ENCODE data around the gene ABCB11.
"Not testable (repeated sequence)": the region's sequence is repeated elsewhere in the genome, so short reads cannot be mapped to it uniquely, and the experiment has no call there.

ABCB11 gene

DNA sequence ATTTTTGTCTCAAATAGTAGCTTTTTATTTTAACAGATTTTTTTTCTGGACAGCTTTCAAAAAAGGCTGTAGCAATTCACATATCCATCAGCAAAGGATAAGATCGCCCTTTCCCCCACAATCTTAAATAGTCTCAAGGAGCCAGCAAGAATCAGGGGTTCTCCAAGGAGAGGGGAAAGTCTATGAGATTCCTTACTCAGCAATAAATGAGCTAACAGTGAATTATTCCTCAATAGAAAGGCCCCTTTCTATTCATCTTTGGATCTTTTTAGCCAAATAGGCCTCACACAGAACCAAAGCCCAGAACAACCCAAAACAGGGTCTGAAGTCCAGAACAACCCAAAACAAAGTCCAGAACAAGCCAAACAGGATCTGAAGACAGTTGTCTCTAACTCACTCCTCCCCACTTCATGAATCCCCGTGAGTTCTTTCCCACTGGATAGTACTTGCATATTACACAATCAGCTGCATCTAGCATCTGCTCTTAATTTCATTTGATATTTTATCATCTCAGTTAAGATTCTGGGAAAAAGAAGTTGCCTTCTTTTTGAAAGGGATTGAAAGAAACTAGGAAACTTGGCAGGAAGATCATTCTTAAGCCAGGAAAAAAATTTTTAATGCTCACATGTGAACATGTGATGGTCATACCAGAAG is 34.9 kb upstream of the ABCB11 start:
- no peaks in the 10 kb centered on the region for H3K79me2 ChIP-seq (ENCODE audit: low read length)
- H3K36me3 ChIP-seq (replicated peaks; ENCODE audit: low read depth, low read length), result no peaks in the 10 kb centered on the region
- no peak overlapping the region for H3K4me3 ChIP-seq (ENCODE audit: low read length)
- H3K9ac ChIP-seq (ENCODE audit: low read length), result no peak overlapping the region
- H4K20me1 ChIP-seq (ENCODE audit: insufficient read depth, low read length), result no peaks in the 10 kb centered on the region
- TF ChIP-seq, protein P1, sequence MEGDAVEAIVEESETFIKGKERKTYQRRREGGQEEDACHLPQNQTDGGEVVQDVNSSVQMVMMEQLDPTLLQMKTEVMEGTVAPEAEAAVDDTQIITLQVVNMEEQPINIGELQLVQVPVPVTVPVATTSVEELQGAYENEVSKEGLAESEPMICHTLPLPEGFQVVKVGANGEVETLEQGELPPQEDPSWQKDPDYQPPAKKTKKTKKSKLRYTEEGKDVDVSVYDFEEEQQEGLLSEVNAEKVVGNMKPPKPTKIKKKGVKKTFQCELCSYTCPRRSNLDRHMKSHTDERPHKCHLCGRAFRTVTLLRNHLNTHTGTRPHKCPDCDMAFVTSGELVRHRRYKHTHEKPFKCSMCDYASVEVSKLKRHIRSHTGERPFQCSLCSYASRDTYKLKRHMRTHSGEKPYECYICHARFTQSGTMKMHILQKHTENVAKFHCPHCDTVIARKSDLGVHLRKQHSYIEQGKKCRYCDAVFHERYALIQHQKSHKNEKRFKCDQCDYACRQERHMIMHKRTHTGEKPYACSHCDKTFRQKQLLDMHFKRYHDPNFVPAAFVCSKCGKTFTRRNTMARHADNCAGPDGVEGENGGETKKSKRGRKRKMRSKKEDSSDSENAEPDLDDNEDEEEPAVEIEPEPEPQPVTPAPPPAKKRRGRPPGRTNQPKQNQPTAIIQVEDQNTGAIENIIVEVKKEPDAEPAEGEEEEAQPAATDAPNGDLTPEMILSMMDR (IDR thresholded peaks at IDR 0.05; ENCODE audit: low read depth, low read length), result no peak
- no peak for TF ChIP-seq EZH2phosphoT487 (IDR thresholded peaks at IDR 0.05; ENCODE audit: low read depth)
- H3K4me2 ChIP-seq (ENCODE audit: low read length), result no peak overlapping the region
- peaks cover 6% of the 10 kb centered on the region; the same call in 1 of the 2 replicates for H3K4me1 ChIP-seq (ENCODE audit: low read length)
- no peaks in the 10 kb centered on the region for H3K9me3 ChIP-seq (ENCODE audit: insufficient read depth, low read length)
- no peak overlapping the region for H3K27ac ChIP-seq (ENCODE audit: low read length)
- no peaks in the 10 kb centered on the region for H3K27me3 ChIP-seq (ENCODE audit: low read depth, low read length)
- H2AFZ ChIP-seq (ENCODE audit: low read depth, low read length), result no peak overlapping the region

DNA sequence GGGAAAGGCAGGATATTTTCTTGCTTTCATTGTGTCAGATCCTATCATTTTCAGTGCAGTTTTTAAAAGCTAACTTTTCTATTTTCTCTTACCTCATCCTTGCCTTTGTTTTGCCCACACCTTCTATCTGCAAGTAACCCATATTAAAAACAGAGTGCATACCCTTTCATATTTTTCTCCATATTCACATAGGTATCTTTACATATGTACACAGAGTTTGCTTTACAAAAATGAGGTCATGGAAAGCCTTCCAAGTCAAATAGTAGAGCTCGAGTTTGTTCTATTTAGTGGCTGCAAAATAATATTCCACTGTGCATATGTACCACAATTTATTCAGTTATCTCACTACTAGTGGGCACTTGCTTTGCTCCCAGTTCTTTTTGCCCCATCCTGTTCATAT is 34.3 kb upstream of the ABCB11 start:
- H3K79me2 ChIP-seq (ENCODE audit: low read length), result no peaks in the 10 kb centered on the region
- no peak overlapping the region for H2AFZ ChIP-seq (ENCODE audit: low read depth, low read length)
- no peak overlapping the region for H3K9ac ChIP-seq (ENCODE audit: low read length)
- H3K27me3 ChIP-seq (ENCODE audit: low read depth, low read length), result no peaks in the 10 kb centered on the region
- no peak overlapping the region for H3K4me2 ChIP-seq (ENCODE audit: low read length)
- no peaks in the 10 kb centered on the region for H4K20me1 ChIP-seq (ENCODE audit: insufficient read depth, low read length)
- peaks cover 6% of the 10 kb centered on the region; the same call in 1 of the 2 replicates for H3K4me1 ChIP-seq (ENCODE audit: low read length)
- H3K36me3 ChIP-seq (replicated peaks; ENCODE audit: low read depth, low read length), result no peaks in the 10 kb centered on the region
- no peak overlapping the region for H3K27ac ChIP-seq (ENCODE audit: low read length)
- TF ChIP-seq, protein P1 (IDR thresholded peaks at IDR 0.05; ENCODE audit: low read depth, low read length), result no peak
- no peak for TF ChIP-seq EZH2phosphoT487 (IDR thresholded peaks at IDR 0.05; ENCODE audit: low read depth)
- H3K9me3 ChIP-seq (ENCODE audit: insufficient read depth, low read length), result no peaks in the 10 kb centered on the region
- no peak overlapping the region for H3K4me3 ChIP-seq (ENCODE audit: low read length)

DNA sequence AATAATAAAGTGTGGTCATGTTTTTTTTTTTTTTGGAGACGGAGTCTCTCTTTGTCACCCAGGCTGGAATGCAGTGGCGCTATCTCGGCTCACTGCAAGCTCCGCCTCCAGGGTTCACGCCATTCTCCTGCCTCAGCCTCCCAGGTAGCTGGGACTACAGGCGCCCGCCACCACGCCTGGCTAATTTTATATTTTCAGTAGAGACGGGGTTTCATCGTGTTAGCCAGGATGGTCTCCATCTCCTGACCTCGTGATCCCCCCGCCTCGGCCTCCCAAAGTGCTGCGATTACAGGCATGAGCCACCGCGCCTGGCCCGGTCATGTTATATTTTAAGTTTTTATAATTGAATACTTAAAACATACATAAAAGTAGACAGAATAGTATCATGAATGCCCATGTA is 33.1 kb upstream of the ABCB11 start:
- H3K36me3 ChIP-seq (replicated peaks; ENCODE audit: low read depth, low read length); H3K4me3 ChIP-seq (ENCODE audit: low read length); H3K4me2 ChIP-seq (ENCODE audit: low read length); H3K4me1 ChIP-seq (ENCODE audit: low read length); H3K27ac ChIP-seq (ENCODE audit: low read length); H3K27me3 ChIP-seq (ENCODE audit: low read depth, low read length); H4K20me1 ChIP-seq (ENCODE audit: insufficient read depth, low read length); H3K79me2 ChIP-seq (ENCODE audit: low read length); H3K9me3 ChIP-seq (ENCODE audit: insufficient read depth, low read length); H2AFZ ChIP-seq (ENCODE audit: low read depth, low read length); H3K9ac ChIP-seq (ENCODE audit: low read length): not testable (repeated sequence)

DNA sequence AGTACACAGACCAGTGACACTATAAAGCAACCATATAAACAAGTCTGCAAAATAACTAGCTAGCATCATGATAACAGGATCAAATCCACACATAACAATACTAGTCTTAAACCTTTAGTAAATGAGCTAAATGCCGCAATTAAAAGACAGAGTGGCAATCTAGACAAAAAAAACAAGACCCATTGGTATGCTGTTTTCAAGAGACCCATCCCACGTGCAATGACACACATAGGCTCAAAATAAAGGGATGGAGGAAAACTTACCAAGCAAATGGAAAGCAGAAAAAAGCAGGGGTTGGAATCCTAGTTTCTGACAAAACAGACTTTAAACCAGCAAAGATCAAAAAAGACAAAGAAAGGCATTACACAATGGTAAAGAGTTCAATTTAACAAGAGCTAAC is 23.5 kb upstream of the ABCB11 start:
- H3K4me2 ChIP-seq (ENCODE audit: low read length); H3K4me1 ChIP-seq (ENCODE audit: low read length); H2AFZ ChIP-seq (ENCODE audit: low read depth, low read length); H3K27ac ChIP-seq (ENCODE audit: low read length); H4K20me1 ChIP-seq (ENCODE audit: insufficient read depth, low read length); H3K4me3 ChIP-seq (ENCODE audit: low read length); H3K9ac ChIP-seq (ENCODE audit: low read length); H3K79me2 ChIP-seq (ENCODE audit: low read length); H3K27me3 ChIP-seq (ENCODE audit: low read depth, low read length); H3K9me3 ChIP-seq (ENCODE audit: insufficient read depth, low read length); H3K36me3 ChIP-seq (replicated peaks; ENCODE audit: low read depth, low read length): not testable (repeated sequence)

DNA sequence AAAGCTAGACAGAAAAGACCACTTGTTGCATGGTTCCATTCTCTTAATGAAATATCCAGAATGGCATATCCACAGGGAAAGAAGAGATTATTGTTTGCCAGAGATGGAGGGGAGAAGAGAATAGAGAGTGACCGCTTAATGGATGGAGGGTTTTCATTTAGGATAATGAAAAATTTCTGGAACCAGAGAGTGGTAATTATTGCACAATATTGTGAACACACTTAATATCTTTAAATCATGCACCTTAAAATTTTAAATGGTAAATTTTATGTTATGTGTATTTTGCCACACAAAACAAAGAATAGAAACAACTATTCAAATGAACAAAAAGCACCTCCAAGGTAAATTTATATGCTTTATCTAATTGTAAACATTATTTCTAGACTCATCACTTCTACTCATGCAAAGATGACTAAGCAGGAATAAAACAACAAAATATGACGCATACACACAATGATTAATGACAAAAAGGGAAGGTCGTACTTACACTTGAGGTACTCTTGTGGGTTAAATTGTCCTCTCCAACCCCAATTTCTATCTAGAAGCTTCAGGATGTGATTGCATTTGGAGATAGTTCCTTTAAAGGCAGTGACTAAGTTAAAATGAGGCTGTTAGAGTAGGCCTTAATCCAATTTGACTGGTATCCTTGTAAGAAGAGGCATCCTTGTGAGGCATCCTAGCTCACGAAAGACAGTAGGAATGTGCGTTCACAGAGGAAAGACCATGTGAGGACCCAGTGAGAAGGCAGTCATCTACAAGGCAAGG is 19.5 kb upstream of the ABCB11 start:
- no peaks in the 10 kb centered on the region for H3K4me1 ChIP-seq (ENCODE audit: low read length)
- H3K36me3 ChIP-seq (replicated peaks; ENCODE audit: low read depth, low read length), result no peaks in the 10 kb centered on the region
- H3K9me3 ChIP-seq (ENCODE audit: insufficient read depth, low read length), result peaks cover under 1% of the 10 kb centered on the region; the same call in 1 of the 2 replicates
- H3K9ac ChIP-seq (ENCODE audit: low read length), result no peak overlapping the region
- no peak overlapping the region for H3K4me2 ChIP-seq (ENCODE audit: low read length)
- TF ChIP-seq, protein P1 (IDR thresholded peaks at IDR 0.05; ENCODE audit: low read depth, low read length), result no peak
- TF ChIP-seq EZH2phosphoT487 (IDR thresholded peaks at IDR 0.05; ENCODE audit: low read depth), result no peak
- H3K79me2 ChIP-seq (ENCODE audit: low read length), result no peaks in the 10 kb centered on the region
- H3K4me3 ChIP-seq (ENCODE audit: low read length), result no peak overlapping the region
- H2AFZ ChIP-seq (ENCODE audit: low read depth, low read length), result no peak overlapping the region
- no peak overlapping the region for H3K27ac ChIP-seq (ENCODE audit: low read length)
- H4K20me1 ChIP-seq (ENCODE audit: insufficient read depth, low read length), result no peaks in the 10 kb centered on the region
- H3K27me3 ChIP-seq (ENCODE audit: low read depth, low read length), result no peaks in the 10 kb centered on the region

All from OCI-LY3 (cell line).